Activated CD8-positive, alpha-beta memory T cell treated with anti-CD3 and anti-CD28 coated beads, Interleukin-2, amount 10 ng/mL, durations not matched to agents 7 days and 5 days (primary cell): Measurements from ENCODE around the gene DOCK2. TPM values are rescaled to one million over a fixed set of nuclear protein-coding genes. Genes with fewer than 3 reads are reported as not detected.
"Not testable (repeated sequence)": the region's sequence is repeated elsewhere in the genome, so short reads cannot be mapped to it uniquely, and the experiment has no call there.

Source experiments
- ATAC-seq: fragments of 150-1000 bp; cut with Tn5 transposase; one replicate; pipeline ENCODE4 v1.10.0; 2021; ENCODE audit warnings: moderate library complexity
- CTCF ChIA-PET: fragments of 350-600 bp; sonication (Branson Sonifier 250); formaldehyde crosslinking; loops from one replicate; lab custom pipeline; 2021; ENCODE audit warnings: antibody characterized with exemption; lab: Charles Lee
- DNase-seq: peaks from one replicate; pipeline ENCODE4 v3.0.0-alpha.2; 2020
- H3K27ac Mint-ChIP-seq: one replicate; pipeline ENCODE4 v1.8.0; 2021; ENCODE audit warnings: mild to moderate bottlenecking, mixed read lengths
- H3K27me3 Mint-ChIP-seq: one replicate; pipeline ENCODE4 v1.8.0; 2021; ENCODE audit warnings: mixed read lengths
- H3K36me3 Mint-ChIP-seq: one replicate; pipeline ENCODE4 v1.8.0; 2021; ENCODE audit warnings: mild to moderate bottlenecking, mixed read lengths
- H3K4me1 Mint-ChIP-seq: one replicate; pipeline ENCODE4 v1.8.0; 2021; ENCODE audit warnings: mixed read lengths
- H3K4me3 Mint-ChIP-seq: one replicate; pipeline ENCODE4 v1.8.0; 2021; ENCODE audit warnings: mild to moderate bottlenecking, moderate library complexity, mixed read lengths
- H3K9me3 Mint-ChIP-seq: one replicate; pipeline ENCODE4 v1.8.0; 2022; ENCODE audit warnings: low read depth, mixed read lengths
- total RNA-seq, 2 experiments: library from RNA; stranded (reverse); gene quantifications; one replicate each; pipeline ENCODE4 v1.2.3, GENCODE V29; 2021

DOCK2 gene
- total RNA-seq, 2 experiments from 2014 or later, result 271 to 321 TPM

GRCh38 chr5:170092455-170093101 is 455.5 kb downstream of the DOCK2 start:
- Mint-ChIP-seq H3K4me3 (no peak overlapping the region), H3K27me3 (peaks cover 8% of the 10 kb centered on the region), H3K9me3 (no peaks in the 10 kb centered on the region), H3K36me3 (peaks cover 5% of the 10 kb centered on the region), H3K27ac (no peak overlapping the region), H3K4me1 (no peaks in the 10 kb centered on the region)
- no peak for ATAC-seq
- CTCF ChIA-PET, result interaction anchor here (1.5 kb wide), 1 partner anchor 89 kb away, joined by 3 read pairs; no protein-coding TSS in a partner anchor
- no peak for DNase-seq

- DNase-seq, H3K36me3 Mint-ChIP-seq, CTCF ChIA-PET, H3K9me3 Mint-ChIP-seq, H3K4me1 Mint-ChIP-seq, ATAC-seq, H3K4me3 Mint-ChIP-seq, H3K27ac Mint-ChIP-seq: not testable (repeated sequence)
- H3K27me3 Mint-ChIP-seq, result peaks cover 13% of the 10 kb centered on the region
These were observed 457.3 kb downstream of the DOCK2 start for GRCh38 chr5:170094329-170094728.

- no peaks in the 10 kb centered on the region for H3K9me3 Mint-ChIP-seq
- CTCF ChIA-PET, result no interaction called here
- no peak for ATAC-seq
These were observed 458.6 kb downstream of the DOCK2 start for GRCh38 chr5:170095646-170096045.

GRCh38 chr5:170097934-170098333 is 460.9 kb downstream of the DOCK2 start:
- DNase-seq, result no peak
- H3K9me3 Mint-ChIP-seq, result no peaks in the 10 kb centered on the region
- ATAC-seq, result no peak
- no peak overlapping the region for H3K27ac Mint-ChIP-seq
- H3K4me3 Mint-ChIP-seq, result no peak overlapping the region
- CTCF ChIA-PET, result interaction anchor here (0.9 kb wide), 1 partner anchor 120 kb away, joined by 4 read pairs; no protein-coding TSS in a partner anchor
- H3K27me3 Mint-ChIP-seq, result peaks cover 18% of the 10 kb centered on the region
- no peaks in the 10 kb centered on the region for H3K36me3 Mint-ChIP-seq
- no peaks in the 10 kb centered on the region for H3K4me1 Mint-ChIP-seq

More at GRCh38 chr5:170095646-170096045, 458.6 kb downstream of the DOCK2 start:
- H3K4me1 Mint-ChIP-seq, result no peaks in the 10 kb centered on the region
- no peak overlapping the region for H3K4me3 Mint-ChIP-seq
- DNase-seq, result no peak
- peaks cover 18% of the 10 kb centered on the region for H3K27me3 Mint-ChIP-seq
- no peaks in the 10 kb centered on the region for H3K36me3 Mint-ChIP-seq
- H3K27ac Mint-ChIP-seq, result no peak overlapping the region

GRCh38 chr5:170100066-170100943 is 463.2 kb downstream of the DOCK2 start:
- DNase-seq (peak; percentile 78), ATAC-seq (peak; percentile 65)
- H3K27me3 Mint-ChIP-seq, result peaks cover 18% of the 10 kb centered on the region
- CTCF ChIA-PET, result interaction anchor here (0.7 to 3.0 kb wide), 10 partner anchors 13 to 533 kb away, joined by 3 to 14 read pairs (median 4); no protein-coding TSS in a partner anchor
- no peak overlapping the region for H3K4me3 Mint-ChIP-seq
- no peaks in the 10 kb centered on the region for H3K36me3 Mint-ChIP-seq
- H3K27ac Mint-ChIP-seq, result no peak overlapping the region
- no peaks in the 10 kb centered on the region for H3K4me1 Mint-ChIP-seq
- no peaks in the 10 kb centered on the region for H3K9me3 Mint-ChIP-seq

GRCh38 chr5:170103447-170103846 is 466.4 kb downstream of the DOCK2 start:
- Mint-ChIP-seq H3K4me1 (no peaks in the 10 kb centered on the region), H3K36me3 (no peaks in the 10 kb centered on the region), H3K27me3 (peaks cover 13% of the 10 kb centered on the region), H3K27ac (no peak overlapping the region), H3K4me3 (no peak overlapping the region), H3K9me3 (no peaks in the 10 kb centered on the region)
- CTCF ChIA-PET, result no interaction called here
- DNase-seq (no peak), ATAC-seq (no peak)

- no peak overlapping the region for H3K4me3 Mint-ChIP-seq
- ATAC-seq, result no peak
- H3K27me3 Mint-ChIP-seq, result peaks cover 13% of the 10 kb centered on the region
- H3K4me1 Mint-ChIP-seq, result no peaks in the 10 kb centered on the region
- CTCF ChIA-PET, result no interaction called here
- no peak overlapping the region for H3K27ac Mint-ChIP-seq
- H3K36me3 Mint-ChIP-seq, result no peaks in the 10 kb centered on the region
- H3K9me3 Mint-ChIP-seq, result no peaks in the 10 kb centered on the region
- no peak for DNase-seq
These were observed 467.2 kb downstream of the DOCK2 start for GRCh38 chr5:170104299-170104698.

- no peaks in the 10 kb centered on the region for H3K36me3 Mint-ChIP-seq
- CTCF ChIA-PET, result no interaction called here
- peak; percentile 36 for DNase-seq
- H3K9me3 Mint-ChIP-seq, result no peaks in the 10 kb centered on the region
- H3K27me3 Mint-ChIP-seq, result peaks cover 13% of the 10 kb centered on the region
- no peaks in the 10 kb centered on the region for H3K4me1 Mint-ChIP-seq
- no peak for ATAC-seq
- no peak overlapping the region for H3K4me3 Mint-ChIP-seq
- H3K27ac Mint-ChIP-seq, result no peak overlapping the region
These were observed 467.6 kb downstream of the DOCK2 start for GRCh38 chr5:170104710-170105109.

GRCh38 chr5:170105642-170106611 is 468.9 kb downstream of the DOCK2 start, which contains the start of gene FOXI1:
FOXI1 (plus strand) TSS chr5:170105897; CDS start chr5:170105958, 61 bp downstream.
- H3K27me3 Mint-ChIP-seq, result peaks cover 8% of the 10 kb centered on the region
- no peaks in the 10 kb centered on the region for H3K9me3 Mint-ChIP-seq
- DNase-seq (peak; percentile 32), ATAC-seq (no peak)
- H3K36me3 Mint-ChIP-seq, result no peaks in the 10 kb centered on the region
- CTCF ChIA-PET, result no interaction called here
- no peaks in the 10 kb centered on the region for H3K4me1 Mint-ChIP-seq
- H3K27ac Mint-ChIP-seq, result no peak within 1 kb of the TSS
- H3K4me3 Mint-ChIP-seq, result no peak within 1 kb of the TSS

- CTCF ChIA-PET, result no interaction called here
- H3K27me3 Mint-ChIP-seq, result peaks cover 8% of the 10 kb centered on the region
- ATAC-seq (no peak), DNase-seq (peak; percentile 27)
- H3K4me3 Mint-ChIP-seq, result no peak overlapping the region
- H3K9me3 Mint-ChIP-seq, result no peaks in the 10 kb centered on the region
- no peak overlapping the region for H3K27ac Mint-ChIP-seq
- H3K36me3 Mint-ChIP-seq, result no peaks in the 10 kb centered on the region
- H3K4me1 Mint-ChIP-seq, result no peaks in the 10 kb centered on the region
These were observed 470.6 kb downstream of the DOCK2 start for GRCh38 chr5:170107674-170108073.

GRCh38 chr5:170108266-170108785 is 471.3 kb downstream of the DOCK2 start:
- ATAC-seq (no peak), DNase-seq (peak; percentile 28)
- Mint-ChIP-seq H3K4me1 (no peaks in the 10 kb centered on the region), H3K36me3 (no peaks in the 10 kb centered on the region), H3K4me3 (no peak overlapping the region), H3K9me3 (no peaks in the 10 kb centered on the region), H3K27ac (no peak overlapping the region), H3K27me3 (peaks cover 10% of the 10 kb centered on the region)
- CTCF ChIA-PET, result no interaction called here

- H3K4me1 Mint-ChIP-seq, result no peaks in the 10 kb centered on the region
- H3K36me3 Mint-ChIP-seq, result no peaks in the 10 kb centered on the region
- no peaks in the 10 kb centered on the region for H3K9me3 Mint-ChIP-seq
- ATAC-seq, result no peak
- H3K27ac Mint-ChIP-seq, result no peak overlapping the region
- H3K4me3 Mint-ChIP-seq, result no peak overlapping the region
- CTCF ChIA-PET, result no interaction called here
- peaks cover 11% of the 10 kb centered on the region for H3K27me3 Mint-ChIP-seq
- peak; percentile 30 for DNase-seq
These were observed 472.3 kb downstream of the DOCK2 start for GRCh38 chr5:170109059-170110031.
